HepG2 (cell line): ENCODE results near the gene TM2D3. TPM values are rescaled to one million over a fixed set of nuclear protein-coding genes. Genes with fewer than 3 reads are reported as not detected.

Source experiments
- CHD2 ChIP-seq: IDR thresholded peaks from 2 replicates; pipeline ENCODE4 v1.6.1; 2011; ENCODE audit warnings: low read depth, low read length, improper control_type of control experiment
- ETV5 ChIP-seq: IDR thresholded peaks from 2 replicates; pipeline ENCODE4 v1.6.1; 2018; ENCODE audit warnings: missing biosample characterization, missing genetic modification reagents, inconsistent platforms, borderline replicate concordance
- FOXA1 ChIP-seq, 2 experiments: fragments of 450-650 bp in 1 of 2; sonication (generic) in 1 of 2; formaldehyde crosslinking in 1 of 2; IDR thresholded peaks; 2 replicates each; pipeline versions ENCODE4 v1.4.0 to v1.6.1; 2016 to 2020; ENCODE audit warnings: missing genetic modification reagents in 1 of 2
- FOXA3 ChIP-seq: IDR thresholded peaks from 2 replicates; pipeline ENCODE4 v1.6.1; 2016; ENCODE audit warnings: missing genetic modification reagents, missing compliant biosample characterization
- HDAC6 ChIP-seq: fragments of 200-600 bp; sonication (generic); IDR thresholded peaks from 2 replicates; pipeline ENCODE4 v1.7.0; 2017; ENCODE audit warnings: mild to moderate bottlenecking, antibody characterized with exemption, low read length, low read depth
- HNRNPL ChIP-seq: fragments of 200-400 bp; formaldehyde crosslinking; IDR thresholded peaks from 2 replicates; pipeline ENCODE4 v1.6.1; 2017; ENCODE audit warnings: mild to moderate bottlenecking, low read depth, low read length
- HOXA9 ChIP-seq: sonication (generic); formaldehyde crosslinking; IDR thresholded peaks from 2 replicates; pipeline ENCODE4 v1.8.1; 2022; ENCODE audit warnings: missing genetic modification reagents, mild to moderate bottlenecking, moderate library complexity, borderline replicate concordance
- HOXD1 ChIP-seq: sonication (generic); formaldehyde crosslinking; IDR thresholded peaks from 2 replicates; pipeline ENCODE4 v1.5.0; 2020; ENCODE audit warnings: missing genetic modification reagents
- KDM1A ChIP-seq: IDR thresholded peaks from 2 replicates; pipeline ENCODE4 v1.6.1; 2016; ENCODE audit warnings: missing compliant biosample characterization
- NR2F6 ChIP-seq, 2 experiments: IDR thresholded peaks; 2 replicates each; pipeline ENCODE4 v1.6.1; 2016; ENCODE audit warnings: antibody characterized with exemption in 1 of 2, mild to moderate bottlenecking in 1 of 2
- SETDB1 ChIP-seq: sonication (generic); formaldehyde crosslinking; IDR thresholded peaks from 2 replicates; pipeline ENCODE4 v1.5.1; 2020; ENCODE audit warnings: missing genetic modification reagents, mild to moderate bottlenecking, borderline replicate concordance
- TCF12 ChIP-seq, 2 experiments: fragments of 450-650 bp in 1 of 2; sonication (generic) in 1 of 2; formaldehyde crosslinking in 1 of 2; IDR thresholded peaks; 2 replicates each; pipeline versions ENCODE4 v1.6.1 to v1.8.0; 2017 to 2022; ENCODE audit warnings: antibody characterized with exemption in 1 of 2, mild to moderate bottlenecking in 1 of 2, missing genetic modification reagents in 1 of 2, moderate library complexity in 1 of 2
- YEATS4 ChIP-seq: sonication (generic); formaldehyde crosslinking; IDR thresholded peaks from 2 replicates; pipeline ENCODE4 v1.4.0; 2020; ENCODE audit warnings: missing genetic modification reagents, borderline replicate concordance
- YY1 ChIP-seq: IDR thresholded peaks from 2 replicates; pipeline ENCODE4 v1.6.1; 2011; ENCODE audit warnings: low read length, low read depth, moderate library complexity, mild to moderate bottlenecking; ENCODE audit not compliant: insufficient read depth, insufficient replicate concordance
- ZBTB3 ChIP-seq: sonication (generic); formaldehyde crosslinking; IDR thresholded peaks from 2 replicates; pipeline ENCODE4 v1.4.0; 2020; ENCODE audit warnings: low read depth, mild to moderate bottlenecking, moderate library complexity, missing genetic modification reagents, borderline replicate concordance
- ZFP36L1 ChIP-seq: sonication (generic); formaldehyde crosslinking; IDR thresholded peaks from 2 replicates; pipeline ENCODE4 v1.8.0; 2022; ENCODE audit warnings: mild to moderate bottlenecking, missing genetic modification reagents, moderate library complexity
- ZNF296 ChIP-seq: sonication (generic); formaldehyde crosslinking; conservative IDR thresholded peaks from 2 replicates; pipeline ENCODE4 v1.5.0; 2020; ENCODE audit warnings: mild to moderate bottlenecking, missing genetic modification reagents
- ZNF337 ChIP-seq: sonication (generic); formaldehyde crosslinking; IDR thresholded peaks from 2 replicates; pipeline ENCODE4 v1.5.1; 2020; ENCODE audit warnings: missing genetic modification reagents, low read depth, mild to moderate bottlenecking, borderline replicate concordance
- ZNF549 ChIP-seq: sonication (generic); formaldehyde crosslinking; IDR thresholded peaks from 2 replicates; pipeline ENCODE4 v1.5.0; 2020; ENCODE audit warnings: missing genetic modification reagents
- ZNF562 ChIP-seq: sonication (generic); formaldehyde crosslinking; IDR thresholded peaks from 2 replicates; pipeline ENCODE4 v1.8.0; 2022; ENCODE audit warnings: missing genetic modification reagents, borderline replicate concordance
- ZNF615 ChIP-seq: sonication (generic); formaldehyde crosslinking; IDR thresholded peaks from 2 replicates; pipeline ENCODE4 v1.5.0; 2020; ENCODE audit warnings: mild to moderate bottlenecking, missing genetic modification reagents, borderline replicate concordance
- ZNF644 ChIP-seq: IDR thresholded peaks from 2 replicates; pipeline ENCODE4 v1.6.1; 2016; ENCODE audit warnings: low read depth
- ZNF792 ChIP-seq: IDR thresholded peaks from 2 replicates; pipeline ENCODE4 v1.6.1; 2016
- polyA plus RNA-seq, 8 experiments: library from polyadenylated mRNA; depleted of rRNA in 3 of 8; stranded (reverse) in 7 of 8; unstranded in 1 of 8; fragments of >200 nt; fragmentation: Illumina TruSeq in 4 of 8; extraction: Trizol in 4 of 8; gene quantifications; 2 replicates each; pipeline versions ENCODE4 v1.2.1 to v1.2.3, GENCODE V29; 2011 to 2016; ENCODE audit warnings: low read depth in 4 of 8, missing spikeins in 1 of 8, mixed read lengths in 1 of 8; ENCODE audit not compliant: insufficient read depth in 1 of 8
- total RNA-seq, 5 experiments: library from RNA; depleted of rRNA; stranded (reverse); fragments of >200 nt; fragmentation: Illumina TruSeq; extraction: Trizol; gene quantifications; 2 replicates each; pipeline ENCODE4 v1.2.3, GENCODE V29; 2016; ENCODE audit warnings: low read depth in 1 of 5
- TF ChIP-seq, protein P1 (sequence below): sonication (generic); formaldehyde crosslinking; IDR thresholded peaks from 2 replicates; pipeline ENCODE4 v1.5.0; 2020; ENCODE audit warnings: missing genetic modification reagents
- TF ChIP-seq, protein P2 (sequence below): sonication (generic); formaldehyde crosslinking; IDR thresholded peaks from 2 replicates; pipeline ENCODE4 v1.4.0; 2020; ENCODE audit warnings: missing genetic modification reagents
- TF ChIP-seq, protein P3 (sequence below): sonication (generic); formaldehyde crosslinking; IDR thresholded peaks from 2 replicates; pipeline ENCODE4 v1.8.0; 2022; ENCODE audit warnings: mild to moderate bottlenecking, missing genetic modification reagents, borderline replicate concordance

Gene TM2D3
- total and polyA plus RNA-seq, 2 of the 13 experiments (the other 11 are each of a cell fraction or from before 2014, with no cell fraction given), result 31.1 to 72.7 TPM

DNA sequence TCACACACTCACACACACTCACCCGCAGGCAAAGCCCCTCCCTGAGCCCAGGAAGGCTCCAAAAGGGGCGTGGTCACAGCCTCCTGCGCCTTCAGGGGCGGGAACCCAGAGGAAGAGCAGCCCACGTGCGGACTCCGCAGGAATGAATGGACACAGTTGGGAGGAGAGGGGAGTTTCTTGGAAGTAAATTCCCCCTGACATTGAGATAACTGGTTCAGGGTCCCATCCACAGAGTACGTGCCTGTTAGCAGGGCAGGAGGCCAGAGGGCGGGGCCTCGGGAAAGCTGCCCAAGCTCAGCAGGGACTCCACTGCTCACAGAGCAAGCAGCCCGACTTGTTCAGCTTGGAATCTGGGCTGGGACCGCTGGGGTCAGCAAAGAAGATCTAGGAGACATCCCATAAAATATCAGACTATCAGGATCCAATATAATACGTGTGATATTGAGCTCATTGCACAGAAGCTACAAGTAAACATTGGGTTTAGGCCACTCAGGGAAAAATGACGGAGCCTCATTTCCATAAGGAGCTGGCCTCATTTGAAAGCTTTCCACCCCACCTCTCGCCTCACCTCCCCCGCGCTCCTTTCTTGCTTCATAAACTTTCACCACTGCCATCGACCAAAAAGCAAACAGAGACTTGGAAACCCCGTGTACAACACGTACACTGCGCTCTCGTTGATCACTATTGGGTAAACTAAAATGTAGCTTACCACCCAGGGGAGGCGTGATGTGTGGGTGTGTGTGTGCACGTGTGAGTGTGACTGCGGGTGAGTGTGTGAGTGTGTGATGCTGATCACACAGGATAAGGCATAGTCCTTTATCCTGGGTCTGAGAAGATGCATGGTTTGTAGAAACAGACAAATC lies 36.0 kb downstream of the TM2D3 start (continued):
- TF ChIP-seq YEATS4 (CRISPR knock-in tag) (peak; percentile 80; the same call in 1 of the 2 replicates), ZNF296 (no peak), ZBTB3 (no peak), ZNF549 (CRISPR knock-in tag) (no peak), ZNF615 (CRISPR knock-in tag) (no peak), ZNF562 (CRISPR knock-in tag) (no peak), FOXA1 (IDR thresholded peaks at IDR 0.05) (no peak), FOXA1 (CRISPR knock-in tag; IDR thresholded peaks at IDR 0.05) (peak; percentile 56; the same call in 1 of the 2 replicates), SETDB1 (CRISPR knock-in tag) (no peak), HDAC6 (no peak), HOXD1 (no peak), ZFP36L1 (CRISPR knock-in tag) (peak; percentile 25; the same call in 1 of the 2 replicates), CHD2 (no peak), ZNF337 (CRISPR knock-in tag) (no peak; the same call in 1 of the 2 replicates), KDM1A (CRISPR knock-in tag) (no peak), YY1 (no peak), FOXA3 (CRISPR knock-in tag) (peak; percentile 77), NR2F6 (IDR thresholded peaks at IDR 0.05) (no peak), NR2F6 (CRISPR knock-in tag; IDR thresholded peaks at IDR 0.05) (peak; percentile 59; the same call in 1 of the 2 replicates), TCF12 (IDR thresholded peaks at IDR 0.05) (no peak), TCF12 (CRISPR knock-in tag; IDR thresholded peaks at IDR 0.05) (peak; percentile 96), HNRNPL (no peak), HOXA9 (CRISPR knock-in tag) (no peak), ZNF792 (CRISPR knock-in tag) (peak; percentile 16; the same call in 1 of the 2 replicates), ZNF644 (CRISPR knock-in tag) (no peak), ETV5 (CRISPR knock-in tag) (peak; percentile 44; the same call in 1 of the 2 replicates)
- TF ChIP-seq, protein P1, sequence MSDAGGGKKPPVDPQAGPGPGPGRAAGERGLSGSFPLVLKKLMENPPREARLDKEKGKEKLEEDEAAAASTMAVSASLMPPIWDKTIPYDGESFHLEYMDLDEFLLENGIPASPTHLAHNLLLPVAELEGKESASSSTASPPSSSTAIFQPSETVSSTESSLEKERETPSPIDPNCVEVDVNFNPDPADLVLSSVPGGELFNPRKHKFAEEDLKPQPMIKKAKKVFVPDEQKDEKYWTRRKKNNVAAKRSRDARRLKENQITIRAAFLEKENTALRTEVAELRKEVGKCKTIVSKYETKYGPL (CRISPR knock-in tag), result no peak
- TF ChIP-seq, protein P2, sequence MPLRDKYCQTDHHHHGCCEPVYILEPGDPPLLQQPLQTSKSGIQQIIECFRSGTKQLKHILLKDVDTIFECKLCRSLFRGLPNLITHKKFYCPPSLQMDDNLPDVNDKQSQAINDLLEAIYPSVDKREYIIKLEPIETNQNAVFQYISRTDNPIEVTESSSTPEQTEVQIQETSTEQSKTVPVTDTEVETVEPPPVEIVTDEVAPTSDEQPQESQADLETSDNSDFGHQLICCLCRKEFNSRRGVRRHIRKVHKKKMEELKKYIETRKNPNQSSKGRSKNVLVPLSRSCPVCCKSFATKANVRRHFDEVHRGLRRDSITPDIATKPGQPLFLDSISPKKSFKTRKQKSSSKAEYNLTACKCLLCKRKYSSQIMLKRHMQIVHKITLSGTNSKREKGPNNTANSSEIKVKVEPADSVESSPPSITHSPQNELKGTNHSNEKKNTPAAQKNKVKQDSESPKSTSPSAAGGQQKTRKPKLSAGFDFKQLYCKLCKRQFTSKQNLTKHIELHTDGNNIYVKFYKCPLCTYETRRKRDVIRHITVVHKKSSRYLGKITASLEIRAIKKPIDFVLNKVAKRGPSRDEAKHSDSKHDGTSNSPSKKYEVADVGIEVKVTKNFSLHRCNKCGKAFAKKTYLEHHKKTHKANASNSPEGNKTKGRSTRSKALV (CRISPR knock-in tag), result no peak
- TF ChIP-seq, protein P3, sequence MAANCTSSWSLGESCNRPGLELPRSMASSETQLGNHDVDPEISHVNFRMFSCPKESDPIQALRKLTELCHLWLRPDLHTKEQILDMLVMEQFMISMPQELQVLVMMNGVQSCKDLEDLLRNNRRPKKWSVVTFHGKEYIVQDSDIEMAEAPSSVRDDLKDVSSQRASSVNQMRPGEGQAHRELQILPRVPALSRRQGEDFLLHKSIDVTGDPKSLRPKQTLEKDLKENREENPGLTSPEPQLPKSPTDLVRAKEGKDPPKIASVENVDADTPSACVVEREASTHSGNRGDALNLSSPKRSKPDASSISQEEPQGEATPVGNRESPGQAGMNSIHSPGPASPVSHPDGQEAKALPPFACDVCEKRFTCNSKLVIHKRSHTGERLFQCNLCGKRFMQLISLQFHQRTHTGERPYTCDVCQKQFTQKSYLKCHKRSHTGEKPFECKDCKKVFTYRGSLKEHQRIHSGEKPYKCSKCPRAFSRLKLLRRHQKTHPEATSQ (CRISPR knock-in tag), result peak; percentile 69; the same call in 1 of the 2 replicates
